Measurements from ENCODE around the gene MAPKBP1.

GRCh38 chr15:41842229-41842628, 67.9 kb downstream of the MAPKBP1 start:
- TF ChIP-seq POLR2A (IDR thresholded peaks at IDR 0.05; ENCODE audit: low read length), result no peak
- no peak for TF ChIP-seq GATA1 (IDR thresholded peaks at IDR 0.05; ENCODE audit: low read depth, low read length)

Data from erythroblast (primary cell).